GM12891 (cell line): Measurements from ENCODE around the gene MVB12B.

Source experiments
- POLR2A ChIP-seq: IDR thresholded peaks from 2 replicates; pipeline ENCODE4 v1.6.1; 2011; ENCODE audit warnings: low read depth, low read length, control low read depth
- POLR2AphosphoS5 ChIP-seq: IDR thresholded peaks from 2 replicates; pipeline ENCODE4 v1.6.1; 2011; ENCODE audit warnings: low read depth, low read length, control low read depth
- TAF1 ChIP-seq: IDR thresholded peaks from 2 replicates; pipeline ENCODE4 v1.6.1; 2011; ENCODE audit warnings: low read depth, low read length, control low read depth

DNA sequence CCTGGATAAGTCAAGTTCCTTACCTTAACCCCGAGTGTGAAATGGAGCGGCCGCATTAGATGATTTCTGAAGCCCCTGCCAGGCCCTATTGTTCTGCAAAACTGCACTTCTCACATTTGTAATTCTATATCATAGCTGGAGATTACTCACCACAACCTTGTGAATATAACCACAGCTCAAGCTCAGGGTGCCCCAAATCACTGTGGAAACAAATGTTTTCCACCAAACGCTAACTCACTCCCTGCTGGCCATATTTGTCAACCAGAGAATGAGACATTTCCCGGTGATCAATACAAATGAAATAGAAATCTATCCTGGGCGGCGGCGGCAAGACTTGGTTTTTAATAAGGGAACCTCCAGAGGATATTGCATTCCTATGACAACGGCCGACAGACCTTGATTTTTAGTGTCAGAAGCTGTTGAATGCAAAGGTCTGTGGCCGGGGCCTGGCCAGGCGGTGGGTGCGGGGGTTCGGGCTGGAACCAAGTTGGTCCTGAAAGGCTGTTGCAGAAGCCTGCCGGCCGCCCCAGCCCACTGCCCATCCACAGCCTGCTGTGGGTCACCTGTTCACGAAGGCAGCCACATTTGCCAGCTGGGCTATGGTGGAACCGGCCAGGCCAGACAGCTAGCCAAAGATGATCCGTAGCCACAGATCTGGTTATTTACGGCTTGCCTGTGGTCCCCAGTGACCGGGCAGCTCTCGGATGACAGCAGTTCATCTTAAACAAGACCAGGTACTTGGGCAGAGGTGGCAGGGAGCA is 193.2 kb downstream of the MVB12B start:
- TF ChIP-seq TAF1: no peak
- no peak for TF ChIP-seq POLR2A
- TF ChIP-seq POLR2AphosphoS5: no peak
